Retinal pigment epithelial cell (primary cell): ENCODE measurements around the gene TMEM132A.

Source experiments
- DNase-seq: peaks from one replicate; pipeline ENCODE4 v3.0.0-alpha.2; 2010; ENCODE audit warnings: low read depth
- H3K4me3 ChIP-seq: 2 replicates; pipeline ENCODE4 v1.5.1; 2011; ENCODE audit warnings: mild to moderate bottlenecking, low read length, control low read depth, moderate library complexity
- TF ChIP-seq, protein P1 (sequence below): conservative IDR thresholded peaks from 2 replicates; pipeline ENCODE4 v1.5.1; 2011; ENCODE audit warnings: low read depth, low read length, control low read depth, inconsistent platforms

TMEM132A gene

DNA sequence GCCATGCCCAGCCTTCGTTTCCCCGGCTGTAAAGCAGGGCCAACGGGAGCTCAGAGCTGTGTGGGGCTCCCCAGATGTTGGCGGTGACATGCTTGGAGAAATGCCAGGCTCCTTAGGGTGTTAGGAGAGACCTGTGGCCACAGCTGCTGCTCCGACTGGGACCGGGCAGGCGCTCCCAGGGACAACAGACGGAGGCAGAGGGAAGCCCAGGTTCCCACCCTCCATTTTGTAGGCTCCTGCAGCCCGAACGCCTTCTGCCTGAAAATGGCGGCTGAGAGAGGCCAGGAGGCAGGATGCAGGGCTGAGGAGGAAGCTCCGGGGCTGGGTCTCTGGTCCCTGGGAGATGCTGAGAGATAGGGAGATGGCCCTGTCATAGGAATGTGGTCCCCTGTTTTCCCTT lies 57.3 kb downstream of the TMEM132A start:
- H3K4me3 ChIP-seq: no peak overlapping the region

DNA sequence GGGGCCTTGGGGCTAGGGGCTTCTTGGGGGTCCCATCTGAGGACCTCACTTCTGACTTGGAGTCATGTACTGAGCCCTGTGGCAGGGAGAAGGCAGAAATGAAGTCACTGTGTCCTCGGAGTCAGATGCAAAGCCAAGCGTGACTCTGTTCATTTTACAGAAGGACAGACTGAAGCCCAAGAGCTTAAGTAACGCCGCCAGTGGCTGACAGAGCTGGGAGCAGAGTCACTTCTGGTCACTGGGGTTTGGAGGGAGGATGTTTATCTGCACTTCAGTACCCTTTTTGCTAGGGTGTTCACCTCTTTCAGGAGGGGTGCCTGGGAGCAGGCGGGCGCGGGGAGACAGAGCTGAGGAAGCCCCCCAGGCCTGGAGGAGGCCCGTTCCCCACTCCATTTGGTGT lies 57.9 kb downstream of the TMEM132A start:
- TF ChIP-seq, protein P1, sequence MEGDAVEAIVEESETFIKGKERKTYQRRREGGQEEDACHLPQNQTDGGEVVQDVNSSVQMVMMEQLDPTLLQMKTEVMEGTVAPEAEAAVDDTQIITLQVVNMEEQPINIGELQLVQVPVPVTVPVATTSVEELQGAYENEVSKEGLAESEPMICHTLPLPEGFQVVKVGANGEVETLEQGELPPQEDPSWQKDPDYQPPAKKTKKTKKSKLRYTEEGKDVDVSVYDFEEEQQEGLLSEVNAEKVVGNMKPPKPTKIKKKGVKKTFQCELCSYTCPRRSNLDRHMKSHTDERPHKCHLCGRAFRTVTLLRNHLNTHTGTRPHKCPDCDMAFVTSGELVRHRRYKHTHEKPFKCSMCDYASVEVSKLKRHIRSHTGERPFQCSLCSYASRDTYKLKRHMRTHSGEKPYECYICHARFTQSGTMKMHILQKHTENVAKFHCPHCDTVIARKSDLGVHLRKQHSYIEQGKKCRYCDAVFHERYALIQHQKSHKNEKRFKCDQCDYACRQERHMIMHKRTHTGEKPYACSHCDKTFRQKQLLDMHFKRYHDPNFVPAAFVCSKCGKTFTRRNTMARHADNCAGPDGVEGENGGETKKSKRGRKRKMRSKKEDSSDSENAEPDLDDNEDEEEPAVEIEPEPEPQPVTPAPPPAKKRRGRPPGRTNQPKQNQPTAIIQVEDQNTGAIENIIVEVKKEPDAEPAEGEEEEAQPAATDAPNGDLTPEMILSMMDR: no peak
- H3K4me3 ChIP-seq: no peak overlapping the region
- no peak for DNase-seq

More for the DNA sequence above, 57.3 kb downstream of the TMEM132A start:
- TF ChIP-seq, protein P1: no peak
- DNase-seq: no peak

DNA sequence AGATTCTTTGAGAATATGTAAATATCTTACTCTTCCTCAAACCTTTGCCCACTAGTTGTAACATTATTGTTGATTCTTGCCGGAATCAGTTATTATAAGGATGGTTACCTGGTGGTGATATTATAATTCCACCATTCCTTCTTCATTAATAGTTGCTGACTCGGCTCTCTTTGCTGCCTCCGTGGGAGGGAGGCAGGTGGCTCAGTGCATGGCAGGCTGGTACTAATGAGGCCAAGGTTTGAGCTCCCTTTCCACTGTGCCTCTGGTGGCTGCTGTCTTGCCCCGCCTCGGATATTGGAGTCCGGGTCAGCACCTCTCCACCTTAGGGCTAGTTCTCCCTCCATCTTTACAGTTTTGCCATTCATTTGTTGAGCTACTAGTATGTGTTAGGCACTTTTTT lies 59.9 kb downstream of the TMEM132A start:
- TF ChIP-seq, protein P1: no peak
- DNase-seq: no peak
- no peak overlapping the region for H3K4me3 ChIP-seq

DNA sequence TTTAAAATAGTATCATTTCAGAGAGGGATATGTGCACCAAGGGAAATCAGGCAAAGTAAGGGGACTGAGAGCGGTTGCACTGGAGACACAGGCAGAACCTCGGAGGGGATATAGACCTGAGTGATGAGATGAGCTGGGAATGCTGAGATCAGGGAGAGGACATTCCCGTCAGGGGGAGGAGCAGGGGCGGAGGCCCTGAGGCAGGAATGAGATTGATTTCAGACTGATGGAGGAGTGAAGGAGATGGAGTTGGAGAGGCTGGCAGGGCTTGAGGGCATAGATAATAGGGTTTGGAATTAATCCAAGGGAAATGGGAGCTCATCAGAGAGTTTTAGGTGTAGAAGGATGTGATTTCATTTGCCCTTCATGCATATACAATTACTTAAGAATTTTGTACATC lies 60.4 kb downstream of the TMEM132A start:
- TF ChIP-seq, protein P1: no peak
- no peak for DNase-seq
- no peak overlapping the region for H3K4me3 ChIP-seq

DNA sequence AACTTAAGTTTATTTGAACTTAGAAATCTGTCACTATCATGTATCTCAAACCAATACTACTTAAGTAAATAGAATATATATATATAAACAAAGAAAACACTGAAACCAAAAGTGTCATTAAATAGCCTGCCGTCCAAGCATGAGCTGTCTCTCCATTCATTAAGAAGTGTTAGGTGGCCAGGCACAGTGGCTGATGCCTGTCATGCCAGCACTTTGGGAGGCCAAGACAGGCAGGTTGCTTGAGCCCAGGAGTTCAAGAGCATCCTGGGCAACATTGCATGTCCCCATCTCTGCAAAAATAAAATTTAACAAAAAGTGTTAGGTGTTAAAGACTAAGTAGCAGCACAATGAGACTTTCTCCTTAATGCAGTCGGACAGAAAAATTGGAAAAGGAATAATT lies 61.2 kb downstream of the TMEM132A start:
- no peak for DNase-seq
- TF ChIP-seq, protein P1: no peak
- H3K4me3 ChIP-seq: no peak overlapping the region

DNA sequence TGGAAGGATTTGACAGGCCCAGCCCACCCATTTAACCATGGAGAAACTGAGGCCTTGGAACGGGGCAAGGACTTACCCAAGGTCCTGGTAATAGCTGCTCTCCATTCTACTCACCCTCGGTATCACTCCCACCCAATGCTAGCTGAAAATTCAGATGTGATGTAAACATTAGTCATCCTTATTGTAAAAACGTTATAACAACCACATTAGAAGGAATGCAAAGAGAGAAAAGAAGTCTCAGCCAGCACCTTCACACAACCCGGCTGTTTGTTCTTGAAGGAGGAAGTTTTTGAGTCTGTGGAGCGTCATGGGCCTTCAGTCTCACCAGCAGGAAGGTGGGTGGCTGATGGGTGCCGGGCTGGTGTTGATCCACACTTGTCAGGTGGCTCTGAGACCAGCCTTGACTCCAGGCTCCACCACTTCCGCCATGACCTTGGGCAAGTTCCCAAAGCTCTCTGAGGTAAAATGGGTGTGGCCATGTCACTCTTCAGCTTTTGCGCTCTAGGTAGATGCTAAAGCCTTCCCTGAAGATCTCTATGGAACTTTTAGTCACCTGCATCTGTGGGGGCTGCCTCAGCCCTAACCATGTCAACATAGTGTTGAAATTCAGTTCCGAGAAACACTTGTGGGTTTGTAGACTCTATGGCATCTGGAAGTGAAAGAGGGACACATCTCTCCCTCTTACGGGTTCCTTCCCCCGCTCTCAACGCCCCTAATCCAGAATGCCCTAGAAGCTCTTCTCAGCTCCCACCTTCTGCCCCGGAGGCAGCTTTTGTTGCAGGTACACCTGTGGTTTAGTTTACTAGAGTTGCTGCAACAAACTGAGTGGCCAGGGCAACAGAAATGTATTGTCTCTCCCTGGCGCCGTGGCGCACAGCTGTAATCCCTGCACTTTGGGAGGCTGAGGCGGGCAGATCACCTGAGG lies 62.0 kb downstream of the TMEM132A start:
- no peak overlapping the region for H3K4me3 ChIP-seq
- DNase-seq: no peak
- TF ChIP-seq, protein P1: no peak
